ENCODE measurements around the gene SERPINB10. TPM values are rescaled to one million over a fixed set of nuclear protein-coding genes. Genes with fewer than 3 reads are reported as not detected.

SERPINB10 gene
- total RNA-seq, 3 donors from 2014 or later: 0.15 TPM; not detected in 2

DNA sequence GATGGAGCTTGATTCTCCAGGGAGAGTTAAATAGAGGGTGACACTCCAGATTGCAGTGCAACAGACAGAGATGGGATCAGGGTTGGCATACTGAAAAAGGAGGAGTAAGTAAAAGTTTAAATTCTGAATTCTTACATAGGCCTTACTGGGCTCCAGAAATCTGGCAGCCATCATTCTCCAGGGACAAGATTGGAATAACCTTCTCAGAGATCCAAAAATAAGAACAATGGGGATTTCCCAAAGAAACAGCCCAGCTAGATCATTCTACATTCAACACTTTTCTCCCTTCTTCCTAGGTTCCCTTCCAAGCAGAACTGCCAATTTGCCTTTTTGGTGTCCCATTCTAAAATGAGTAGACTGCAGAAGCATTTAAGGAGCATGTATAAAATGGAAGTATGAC lies 35.2 kb upstream of the SERPINB10 start:
- Histone ChIP-seq H3K27ac (no peak overlapping the region), H3K9me3 (no peaks in the 10 kb centered on the region), H3K4me1 (no peaks in the 10 kb centered on the region), H3K27me3 (no peaks in the 10 kb centered on the region), H3K4me3 (no peak overlapping the region), H3K36me3 (no peaks in the 10 kb centered on the region)
- TF ChIP-seq POLR2A (IDR thresholded peaks at IDR 0.05): no peak
- TF ChIP-seq, protein P1, sequence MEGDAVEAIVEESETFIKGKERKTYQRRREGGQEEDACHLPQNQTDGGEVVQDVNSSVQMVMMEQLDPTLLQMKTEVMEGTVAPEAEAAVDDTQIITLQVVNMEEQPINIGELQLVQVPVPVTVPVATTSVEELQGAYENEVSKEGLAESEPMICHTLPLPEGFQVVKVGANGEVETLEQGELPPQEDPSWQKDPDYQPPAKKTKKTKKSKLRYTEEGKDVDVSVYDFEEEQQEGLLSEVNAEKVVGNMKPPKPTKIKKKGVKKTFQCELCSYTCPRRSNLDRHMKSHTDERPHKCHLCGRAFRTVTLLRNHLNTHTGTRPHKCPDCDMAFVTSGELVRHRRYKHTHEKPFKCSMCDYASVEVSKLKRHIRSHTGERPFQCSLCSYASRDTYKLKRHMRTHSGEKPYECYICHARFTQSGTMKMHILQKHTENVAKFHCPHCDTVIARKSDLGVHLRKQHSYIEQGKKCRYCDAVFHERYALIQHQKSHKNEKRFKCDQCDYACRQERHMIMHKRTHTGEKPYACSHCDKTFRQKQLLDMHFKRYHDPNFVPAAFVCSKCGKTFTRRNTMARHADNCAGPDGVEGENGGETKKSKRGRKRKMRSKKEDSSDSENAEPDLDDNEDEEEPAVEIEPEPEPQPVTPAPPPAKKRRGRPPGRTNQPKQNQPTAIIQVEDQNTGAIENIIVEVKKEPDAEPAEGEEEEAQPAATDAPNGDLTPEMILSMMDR (IDR thresholded peaks at IDR 0.05): no peak
- no peak for TF ChIP-seq POLR2AphosphoS5 (IDR thresholded peaks at IDR 0.05)
- intact Hi-C loops (cut with DNase I; ENCODE audit: low total_unique reads): no loop called here
- no peak for DNase-seq (ENCODE audit: low spot score in 2 of 2)

DNA sequence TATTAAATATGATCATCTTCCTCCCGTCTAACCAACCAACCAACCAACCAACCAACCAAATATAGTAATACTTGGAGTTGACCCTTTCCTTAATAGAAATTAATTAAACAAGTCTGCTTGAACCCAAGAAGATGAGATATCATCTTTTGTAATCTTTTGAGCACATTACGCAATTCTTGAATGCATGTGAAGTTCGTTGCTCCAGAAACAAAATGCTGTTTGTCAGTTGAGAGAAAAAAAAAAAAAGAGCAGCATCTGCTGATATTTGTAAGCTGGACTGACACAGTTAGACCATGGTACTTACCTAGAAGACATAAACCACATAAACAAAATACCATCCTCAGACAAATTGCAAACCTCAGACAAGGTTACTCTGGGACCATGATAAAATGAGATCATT lies 29.4 kb upstream of the SERPINB10 start:
- Histone ChIP-seq H3K36me3 (no peaks in the 10 kb centered on the region), H3K4me1 (no peaks in the 10 kb centered on the region), H3K27me3 (no peaks in the 10 kb centered on the region), H3K27ac (no peak overlapping the region), H3K4me3 (no peak overlapping the region), H3K9me3 (no peaks in the 10 kb centered on the region)
- intact Hi-C loops (cut with DNase I; ENCODE audit: low total_unique reads): no loop called here
- TF ChIP-seq, protein P1 (IDR thresholded peaks at IDR 0.05): no peak
- TF ChIP-seq POLR2A (IDR thresholded peaks at IDR 0.05) (no peak), POLR2AphosphoS5 (IDR thresholded peaks at IDR 0.05) (no peak)
- no peak for DNase-seq (ENCODE audit: low spot score in 2 of 2)

DNA sequence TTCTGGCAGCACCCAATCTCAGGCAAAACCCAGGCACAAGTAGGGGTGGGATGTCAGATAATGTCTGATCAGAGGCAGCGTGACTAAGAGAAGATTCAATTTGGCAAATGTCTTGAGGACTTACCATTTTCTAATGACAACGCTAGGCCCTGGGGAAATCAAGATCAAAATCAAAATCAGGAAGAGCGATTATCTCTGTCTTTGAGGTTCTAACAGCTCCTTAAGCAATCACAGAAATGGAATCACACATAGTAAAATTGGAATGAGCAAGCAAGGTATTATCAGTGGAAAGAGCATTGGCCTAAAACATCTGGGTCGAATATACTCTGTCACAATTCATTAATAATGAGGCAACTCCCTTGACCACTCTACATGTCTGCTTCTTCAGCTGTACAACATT lies 28.8 kb upstream of the SERPINB10 start:
- no peak for DNase-seq (ENCODE audit: low spot score in 2 of 2)
- Histone ChIP-seq H3K9me3 (no peaks in the 10 kb centered on the region), H3K4me1 (no peaks in the 10 kb centered on the region), H3K36me3 (no peaks in the 10 kb centered on the region), H3K27me3 (no peaks in the 10 kb centered on the region), H3K4me3 (no peak overlapping the region), H3K27ac (no peak overlapping the region)
- no peak for TF ChIP-seq POLR2AphosphoS5 (IDR thresholded peaks at IDR 0.05)
- TF ChIP-seq, protein P1 (IDR thresholded peaks at IDR 0.05): no peak
- no peak for TF ChIP-seq POLR2A (IDR thresholded peaks at IDR 0.05)
- intact Hi-C loops (cut with DNase I; ENCODE audit: low total_unique reads): no loop called here

DNA sequence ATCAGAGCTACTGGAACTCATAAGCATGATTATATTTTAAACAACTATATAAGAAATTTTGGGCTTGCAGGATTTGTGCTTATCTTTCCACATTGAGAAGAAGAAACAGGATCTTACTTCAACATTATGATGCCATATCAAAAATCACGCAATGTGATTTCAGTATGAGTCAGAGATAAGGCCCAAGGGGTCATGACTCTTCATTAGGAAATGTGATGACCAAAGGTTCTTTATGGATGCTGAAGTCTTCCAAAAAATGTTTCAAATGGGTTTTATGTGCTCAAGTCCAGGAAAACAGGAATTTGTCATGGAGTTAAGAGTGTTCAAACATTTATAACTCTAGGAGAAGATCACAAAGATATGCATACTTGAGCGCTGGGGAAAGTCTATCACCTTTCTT lies 28.0 kb upstream of the SERPINB10 start:
- no peak for DNase-seq (ENCODE audit: low spot score in 2 of 2)
- H3K4me1 ChIP-seq: no peaks in the 10 kb centered on the region
- H3K36me3 ChIP-seq: no peaks in the 10 kb centered on the region
- no peak overlapping the region for H3K4me3 ChIP-seq
- no peaks in the 10 kb centered on the region for H3K9me3 ChIP-seq
- no peak overlapping the region for H3K27ac ChIP-seq
- H3K27me3 ChIP-seq: no peaks in the 10 kb centered on the region
- TF ChIP-seq POLR2A (IDR thresholded peaks at IDR 0.05) (no peak), POLR2AphosphoS5 (IDR thresholded peaks at IDR 0.05) (no peak)
- TF ChIP-seq, protein P1 (IDR thresholded peaks at IDR 0.05): no peak
- intact Hi-C loops (cut with DNase I; ENCODE audit: low total_unique reads): no loop called here

DNA sequence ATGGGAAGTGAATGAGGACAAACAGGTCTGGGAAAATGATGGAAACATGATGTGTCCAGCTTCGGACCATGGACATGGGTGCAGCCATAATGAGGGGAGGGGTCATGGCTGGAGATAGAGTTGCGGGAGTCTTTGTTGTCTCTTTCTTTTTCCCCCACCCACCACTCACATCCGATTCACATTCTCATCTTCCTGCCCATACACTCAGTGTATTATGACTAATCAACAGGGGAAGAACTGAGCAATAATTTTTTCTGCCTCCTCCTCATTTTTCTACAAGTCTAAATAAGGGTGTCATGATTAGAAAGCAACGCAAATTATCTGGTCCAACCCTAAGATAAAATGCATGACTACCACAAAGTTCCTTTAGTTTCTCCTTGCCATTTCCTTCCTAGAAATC lies 25.9 kb upstream of the SERPINB10 start:
- no peak for DNase-seq (ENCODE audit: low spot score in 2 of 2)
- no peaks in the 10 kb centered on the region for H3K9me3 ChIP-seq
- intact Hi-C loops (cut with DNase I; ENCODE audit: low total_unique reads): no loop called here
- H3K27ac ChIP-seq: no peak overlapping the region
- no peaks in the 10 kb centered on the region for H3K36me3 ChIP-seq
- no peak overlapping the region for H3K4me3 ChIP-seq
- no peaks in the 10 kb centered on the region for H3K4me1 ChIP-seq
- no peaks in the 10 kb centered on the region for H3K27me3 ChIP-seq
- TF ChIP-seq, protein P1 (IDR thresholded peaks at IDR 0.05): no peak
- TF ChIP-seq POLR2AphosphoS5 (IDR thresholded peaks at IDR 0.05): no peak
- no peak for TF ChIP-seq POLR2A (IDR thresholded peaks at IDR 0.05)
